ENCODE measurements around the gene DBN1. TPM values are rescaled to one million over a fixed set of nuclear protein-coding genes. Genes with fewer than 3 reads are reported as not detected.

The DBN1 gene
- total and polyA plus RNA-seq, 2 of the 8 experiments (the other 6 are each of a cell fraction or from before 2014, with no cell fraction given), result 168 to 333 TPM

GRCh38 chr5:177425801-177426565, 47.5 kb downstream of the DBN1 start (continued):
- TF ChIP-seq HDAC6 (IDR thresholded peaks at IDR 0.05; ENCODE audit: low read depth, low read length), result no peak
- peak; percentile 82 for TF ChIP-seq POLR2AphosphoS5 (IDR thresholded peaks at IDR 0.05; ENCODE audit: low read depth, low read length)
- TF ChIP-seq BCL11A (IDR thresholded peaks at IDR 0.05; ENCODE audit: low read depth in 2 of 2, low read length in 2 of 2), result no peak
- TF ChIP-seq MAFK (IDR thresholded peaks at IDR 0.05; ENCODE audit: low read depth, low read length), result no peak
- TF ChIP-seq CHD1 (IDR thresholded peaks at IDR 0.05; ENCODE audit: low read depth, low read length), result no peak
- TF ChIP-seq USF2 (IDR thresholded peaks at IDR 0.05; ENCODE audit: low read length), result no peak
- TF ChIP-seq SP4 (IDR thresholded peaks at IDR 0.05; ENCODE audit: low read length), result peak; percentile 89; the same call in 1 of the 2 replicates
- no peak for TF ChIP-seq SAP30 (IDR thresholded peaks at IDR 0.05; ENCODE audit: insufficient read depth, insufficient replicate concordance, low read length)
- peak; percentile 77 for TF ChIP-seq TAF1 (IDR thresholded peaks at IDR 0.05; ENCODE audit: low read depth, low read length)
- no peak for TF ChIP-seq KDM5A (IDR thresholded peaks at IDR 0.05; ENCODE audit: low read length)
- peak; percentile 72 for TF ChIP-seq E2F6 (IDR thresholded peaks at IDR 0.05)
- TF ChIP-seq SRF (IDR thresholded peaks at IDR 0.05; ENCODE audit: low read depth, low read length), result peak; percentile 98
- peak; percentile 71 for TF ChIP-seq KDM4A (IDR thresholded peaks at IDR 0.05; ENCODE audit: low read depth, low read length, severe bottlenecking)
- TF ChIP-seq BACH1 (IDR thresholded peaks at IDR 0.05; ENCODE audit: low read length), result 0 out of 2 replicates have a peak, but pooled peaks have one; percentile 30
- TF ChIP-seq NRF1 (IDR thresholded peaks at IDR 0.05; ENCODE audit: low read depth, low read length), result no peak
- TF ChIP-seq ATF2 (IDR thresholded peaks at IDR 0.05; ENCODE audit: low read length), result peak; percentile 57
- peak in 1 of 2 experiments; percentile 98; a peak in 2 of 4 replicates for TF ChIP-seq HDAC2 (IDR thresholded peaks at IDR 0.05; ENCODE audit: borderline replicate concordance in 1 of 2, low read depth in 2 of 2, low read length in 2 of 2)
- TF ChIP-seq SIX5 (IDR thresholded peaks at IDR 0.05; ENCODE audit: low read depth, low read length), result no peak; the same call in 1 of the 2 replicates
- peak; percentile 62 for TF ChIP-seq TBP (IDR thresholded peaks at IDR 0.05; ENCODE audit: low read depth, low read length)
- TF ChIP-seq NANOG (IDR thresholded peaks at IDR 0.05; ENCODE audit: insufficient read depth, low read depth, low read length, poor library complexity, severe bottlenecking), result no peak
- TF ChIP-seq PHF8 (conservative IDR thresholded peaks at IDR 0.05; ENCODE audit: low read depth, low read length), result peak; percentile 97
